LNCAP (cell line): ENCODE results near the gene ZKSCAN4.

ENCODE experiments used
- CTCF ChIP-seq: fragments of 450-650 bp; IDR thresholded peaks from 2 replicates; pipeline ENCODE4 v1.5.1; 2017; ENCODE audit warnings: mild to moderate bottlenecking

Gene ZKSCAN4

GRCh38 chr6:28206527-28206926, 45.5 kb downstream of the ZKSCAN4 start:
- no peak for TF ChIP-seq CTCF

- no peak for TF ChIP-seq CTCF
Measured at GRCh38 chr6:28205879-28206278, 46.2 kb downstream of the ZKSCAN4 start.

- no peak for TF ChIP-seq CTCF
Measured at GRCh38 chr6:28203201-28203600, 48.9 kb downstream of the ZKSCAN4 start.

- no peak for TF ChIP-seq CTCF
Measured at GRCh38 chr6:28200020-28200419, 52.0 kb downstream of the ZKSCAN4 start.
